ENCODE measurements around the gene PTBP3.
"Not testable (repeated sequence)": the region's sequence is repeated elsewhere in the genome, so short reads cannot be mapped to it uniquely, and the experiment has no call there.

Gene PTBP3

GRCh38 chr9:112322701-112323377 is 10.6 kb downstream of the PTBP3 start:
- DNase-seq: no peak

GRCh38 chr9:112316258-112316943 is 17.0 kb downstream of the PTBP3 start:
- no peak for DNase-seq

GRCh38 chr9:112315331-112316257 is 17.8 kb downstream of the PTBP3 start:
- DNase-seq: no peak

- DNase-seq: no peak
These were observed 21.3 kb downstream of the PTBP3 start for GRCh38 chr9:112312139-112312538.

DNA sequence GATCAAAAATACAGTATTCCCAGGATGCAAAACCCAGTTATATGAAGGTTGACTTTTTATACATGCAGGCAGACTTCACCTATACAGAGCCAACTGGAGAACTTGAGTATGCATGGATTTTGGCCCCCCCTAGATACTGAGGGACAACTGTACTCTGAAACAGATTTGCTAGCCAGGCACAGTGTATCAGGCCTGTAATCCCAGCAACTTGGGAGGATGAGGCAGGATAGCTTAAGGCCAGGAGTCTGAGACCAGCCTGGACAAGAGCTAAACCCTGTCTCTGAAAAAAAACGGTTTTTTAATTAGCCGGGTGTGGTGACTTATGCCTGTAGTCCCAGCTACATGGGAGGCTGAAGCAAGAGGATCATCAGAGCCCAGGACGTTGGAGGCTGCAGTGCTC is 21.9 kb downstream of the PTBP3 start:
- no peak for DNase-seq

DNA sequence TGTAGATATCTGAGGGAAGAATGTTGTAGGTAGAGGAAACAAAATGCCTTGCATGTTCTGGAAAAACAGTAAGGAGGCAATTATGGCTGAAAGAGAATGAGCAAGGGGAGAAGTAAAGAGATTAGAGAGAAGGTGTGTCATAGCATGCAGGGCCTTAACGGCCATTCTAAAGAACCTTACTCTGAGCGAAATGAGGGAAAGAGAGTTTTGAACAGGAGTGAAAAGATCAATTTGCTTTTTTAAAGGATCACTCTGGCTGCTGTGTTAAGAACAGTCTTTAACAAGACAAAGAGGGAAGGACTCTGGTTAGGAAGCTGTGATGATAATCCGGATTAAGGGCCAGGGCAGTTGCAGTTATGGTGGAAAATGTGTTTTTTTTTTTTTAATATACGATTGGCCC is 22.6 kb downstream of the PTBP3 start:
- no peak for DNase-seq

GRCh38 chr9:112308588-112308987 is 24.8 kb downstream of the PTBP3 start:
- no peak for DNase-seq

DNA sequence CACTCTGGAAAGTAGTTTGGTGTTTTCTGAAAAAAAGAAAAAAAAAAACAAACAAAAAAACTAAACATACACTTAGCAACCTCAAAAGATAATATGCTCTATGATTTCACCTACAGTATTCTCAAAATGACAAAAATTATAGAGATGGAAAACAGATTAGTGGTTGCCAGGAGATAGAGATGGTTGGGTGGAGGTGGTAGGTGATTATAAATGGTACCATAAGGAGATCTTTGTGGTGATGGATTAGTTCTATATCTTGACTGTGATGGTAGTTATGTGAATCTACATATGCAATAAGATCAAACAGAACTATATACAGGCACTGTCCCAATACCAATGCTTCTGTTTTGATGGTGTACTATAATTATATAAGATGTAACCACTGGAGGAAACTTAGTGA is 32.0 kb downstream of the PTBP3 start:
- DNase-seq: no peak

GRCh38 chr9:112299514-112299913 is 33.9 kb downstream of the PTBP3 start:
- DNase-seq: no peak

GRCh38 chr9:112296929-112297328 is 36.5 kb downstream of the PTBP3 start:
- DNase-seq: no peak

GRCh38 chr9:112295174-112295573 is 38.2 kb downstream of the PTBP3 start:
- no peak for DNase-seq

DNA sequence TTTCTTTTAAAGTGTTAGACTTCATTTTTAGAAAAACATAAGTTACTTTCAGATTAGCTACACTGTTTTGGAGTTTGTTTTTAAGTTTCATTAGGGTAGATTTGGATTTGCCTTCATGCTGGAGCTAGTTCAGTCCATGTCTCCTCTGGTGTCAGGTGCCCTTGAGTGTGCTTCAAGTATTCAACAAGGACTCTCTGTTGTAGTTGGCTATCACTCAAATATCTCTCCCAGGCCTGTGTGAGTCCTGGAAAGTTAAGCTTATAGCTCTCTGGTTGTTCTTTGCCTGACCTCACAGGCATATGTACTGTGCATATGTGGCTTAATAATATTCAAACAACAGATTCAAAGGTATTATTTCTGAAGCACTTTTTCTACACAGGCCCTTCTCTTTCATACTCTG is 45.4 kb downstream of the PTBP3 start:
- DNase-seq: no peak

DNA sequence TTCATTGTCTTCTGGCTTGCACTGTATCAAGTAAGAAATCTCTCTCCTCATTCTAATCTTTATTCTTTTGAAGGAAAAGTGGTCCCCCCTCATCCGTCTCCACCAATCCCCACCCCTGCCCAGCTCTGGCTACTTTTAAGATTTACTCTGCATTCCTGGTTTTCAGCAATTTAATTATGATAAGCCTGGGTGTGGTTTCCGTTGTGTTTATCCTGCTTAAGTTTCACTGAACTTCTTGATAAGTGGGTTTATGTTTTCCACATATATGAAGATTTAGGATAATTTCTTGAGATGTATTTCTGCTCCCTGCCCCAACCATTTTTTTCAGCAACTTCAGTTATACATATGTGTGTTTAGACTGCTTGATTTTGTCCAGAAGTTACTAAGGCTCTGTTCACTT is 46.5 kb downstream of the PTBP3 start:
- DNase-seq: no peak

DNA sequence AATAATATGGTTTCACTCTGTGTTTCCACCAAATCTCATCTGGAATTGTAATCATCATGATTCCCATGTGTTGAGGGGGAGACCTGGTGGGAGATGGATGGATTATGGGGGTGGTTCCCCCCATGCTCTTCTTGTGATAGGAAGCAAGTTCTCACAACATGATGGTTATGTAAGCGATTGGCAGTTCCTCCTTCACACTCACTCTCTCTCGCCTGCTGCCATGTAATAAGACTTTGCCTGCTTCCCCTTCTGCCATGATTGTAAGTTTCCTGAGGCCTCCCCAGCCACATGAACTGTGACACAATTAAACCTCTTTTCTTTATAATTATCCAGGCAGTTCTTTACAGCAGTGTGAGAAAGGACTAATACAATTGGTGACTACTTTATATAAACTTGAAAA is 48.4 kb downstream of the PTBP3 start:
- DNase-seq: no peak

DNA sequence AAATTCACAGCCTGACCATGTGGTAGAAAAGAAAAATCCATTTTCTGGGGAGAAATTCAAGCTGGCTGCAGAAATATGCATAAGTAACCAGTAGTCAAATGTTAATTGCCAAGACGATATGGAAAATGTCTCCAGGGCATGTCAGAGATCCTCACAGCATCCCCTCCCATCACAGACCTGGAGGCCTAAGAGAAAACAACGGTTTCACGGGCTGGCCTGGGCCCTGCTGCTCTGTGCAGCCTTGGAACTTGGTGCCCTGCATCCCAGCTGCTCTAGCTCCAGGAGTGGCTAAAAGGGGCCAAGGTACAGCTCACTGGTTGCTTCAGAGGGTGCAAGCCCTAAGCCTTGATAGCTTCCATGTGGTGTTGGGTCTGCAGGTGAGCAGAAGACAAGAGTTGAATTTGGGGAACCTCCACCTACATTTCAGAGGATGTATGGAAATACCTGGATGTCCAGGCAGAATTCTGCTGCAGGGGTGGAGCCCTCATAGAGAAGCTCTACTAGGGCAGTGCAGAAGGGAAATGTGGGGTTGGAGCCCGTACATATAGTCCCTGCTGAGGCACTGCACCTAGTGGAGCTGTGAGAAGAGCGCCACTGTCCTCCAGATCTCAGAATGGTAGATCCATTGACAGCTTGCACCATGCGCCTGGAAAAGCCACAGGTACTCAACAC is 49.7 kb downstream of the PTBP3 start:
- no peak for DNase-seq

GRCh38 chr9:112282841-112283240 is 50.6 kb downstream of the PTBP3 start:
- not testable (repeated sequence) for DNase-seq

DNA sequence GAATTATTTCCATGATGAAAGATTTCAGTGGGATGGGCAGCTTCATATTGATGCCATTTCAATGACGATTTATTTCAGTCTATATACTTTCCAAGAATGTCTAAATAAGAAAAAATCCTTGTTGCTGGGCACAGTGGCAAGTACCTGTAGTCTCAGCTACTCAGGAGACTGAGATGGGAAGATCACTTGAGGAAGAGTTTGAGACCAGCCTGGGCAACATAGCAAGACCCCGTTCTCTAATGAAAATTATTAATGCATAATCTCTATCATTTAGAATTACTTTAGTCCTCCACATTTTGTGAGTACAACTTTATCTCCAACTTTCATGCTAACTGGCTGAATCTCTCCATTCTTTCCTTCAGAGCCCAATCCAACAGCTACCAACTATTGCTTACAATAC is 52.5 kb downstream of the PTBP3 start:
- DNase-seq: no peak

- no peak for DNase-seq
These were observed 53.9 kb downstream of the PTBP3 start for GRCh38 chr9:112279501-112279900.

DNA sequence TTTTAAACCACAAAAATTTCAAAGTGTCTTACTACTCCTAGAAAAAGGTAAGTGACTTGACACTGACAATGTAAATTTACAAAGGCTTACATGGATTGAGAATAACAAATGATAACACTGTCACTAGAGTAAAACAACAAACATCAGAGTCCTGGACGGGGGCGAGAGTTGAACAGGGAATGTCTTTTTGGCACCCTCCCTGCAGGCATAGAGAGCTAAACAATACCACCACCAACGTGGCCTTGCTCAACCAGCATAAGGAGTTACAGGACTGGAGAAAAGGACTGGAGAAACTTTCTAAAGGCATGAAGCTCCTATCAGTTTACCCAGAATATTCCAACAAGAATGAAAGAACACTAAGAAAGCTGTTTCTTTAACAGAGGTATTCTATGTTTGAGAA is 55.3 kb downstream of the PTBP3 start:
- DNase-seq: no peak

DNA sequence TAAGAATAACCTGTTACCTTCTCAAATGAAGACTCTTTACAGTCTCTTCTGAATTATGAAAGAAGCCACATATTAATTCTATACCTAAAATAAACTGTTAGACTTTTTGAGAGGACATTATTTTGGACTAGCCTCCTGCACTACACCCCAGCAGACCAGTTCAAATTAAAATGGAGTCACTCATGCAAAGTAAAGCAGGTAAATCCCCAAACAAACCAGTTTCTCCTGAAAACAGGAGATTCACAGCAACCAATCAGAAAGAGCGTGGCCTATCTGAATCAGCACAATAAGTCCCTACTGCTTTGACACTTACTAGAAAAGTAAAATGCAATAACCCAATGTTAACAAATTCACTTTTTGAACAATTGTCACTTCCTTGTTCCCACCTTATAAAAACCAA is 58.8 kb downstream of the PTBP3 start:
- DNase-seq: no peak

- no peak for DNase-seq
These were observed 59.5 kb downstream of the PTBP3 start for GRCh38 chr9:112273876-112274275.

GRCh38 chr9:112271466-112272098 is 61.8 kb downstream of the PTBP3 start:
- DNase-seq: no peak

- no peak for DNase-seq
These were observed 65.0 kb downstream of the PTBP3 start for GRCh38 chr9:112268413-112268812.

Data from effector CD8-positive, alpha-beta T cell (primary cell).